HG03025 (cell line): ENCODE data around the gene CA14.
"Not testable (repeated sequence)": the region's sequence is repeated elsewhere in the genome, so short reads cannot be mapped to it uniquely, and the experiment has no call there.

Source experiments
- ATAC-seq: cut with Tn5 transposase; IDR thresholded peaks from one replicate; pipeline ENCODE4 v1.9.1; 2021; ENCODE audit warnings: mild to moderate bottlenecking, moderate library complexity; ENCODE audit not compliant: unreplicated experiment, low FRiP score

CA14 gene

DNA sequence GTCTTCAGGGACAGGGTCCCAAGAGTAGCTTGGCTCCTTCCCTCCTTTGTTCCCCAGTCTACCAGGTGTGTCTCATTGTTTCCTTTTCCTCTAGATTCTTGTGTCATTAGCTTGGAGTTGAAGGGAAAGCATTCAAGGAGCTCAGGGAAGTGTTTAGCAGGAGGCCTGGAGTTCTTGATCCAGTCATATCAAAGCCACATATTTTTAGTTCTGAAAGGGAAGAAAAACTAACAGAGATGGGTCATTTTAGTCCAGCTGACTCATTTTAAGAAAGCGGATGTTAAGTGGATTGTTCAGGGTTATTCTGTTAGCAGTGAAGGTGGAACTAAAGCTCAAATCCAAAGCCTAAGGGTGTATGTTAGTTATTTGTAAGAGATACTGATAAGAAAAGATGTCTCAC lies 15.7 kb downstream of the CA14 start:
- no peak for ATAC-seq

DNA sequence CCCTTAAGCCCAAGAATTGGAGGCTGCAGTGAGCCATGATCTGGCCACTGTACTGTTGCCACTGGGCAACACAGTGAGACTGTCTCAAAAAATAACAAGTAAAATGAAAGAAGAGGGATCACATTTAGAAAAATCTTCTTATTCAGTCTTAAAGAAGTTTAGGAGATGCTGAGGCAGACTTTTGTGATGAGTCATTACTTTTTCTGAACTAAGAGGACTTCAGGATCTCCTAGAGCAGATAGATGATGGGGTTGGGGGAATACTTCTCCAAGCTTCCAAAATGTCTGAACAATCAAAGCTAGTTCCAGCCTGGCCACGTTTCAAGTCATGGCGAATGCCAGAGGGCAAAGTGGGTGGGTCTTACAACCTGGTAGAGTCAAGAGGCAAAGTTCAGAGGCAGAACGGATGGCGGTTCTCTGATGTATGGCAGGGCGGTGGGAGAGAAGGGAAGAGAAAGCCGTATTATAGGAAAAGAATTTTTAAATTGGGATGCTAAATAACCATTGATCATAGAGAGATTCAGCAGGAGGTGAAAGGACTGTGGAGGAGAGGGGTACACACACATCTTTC lies 22.6 kb downstream of the CA14 start:
- no peak for ATAC-seq

DNA sequence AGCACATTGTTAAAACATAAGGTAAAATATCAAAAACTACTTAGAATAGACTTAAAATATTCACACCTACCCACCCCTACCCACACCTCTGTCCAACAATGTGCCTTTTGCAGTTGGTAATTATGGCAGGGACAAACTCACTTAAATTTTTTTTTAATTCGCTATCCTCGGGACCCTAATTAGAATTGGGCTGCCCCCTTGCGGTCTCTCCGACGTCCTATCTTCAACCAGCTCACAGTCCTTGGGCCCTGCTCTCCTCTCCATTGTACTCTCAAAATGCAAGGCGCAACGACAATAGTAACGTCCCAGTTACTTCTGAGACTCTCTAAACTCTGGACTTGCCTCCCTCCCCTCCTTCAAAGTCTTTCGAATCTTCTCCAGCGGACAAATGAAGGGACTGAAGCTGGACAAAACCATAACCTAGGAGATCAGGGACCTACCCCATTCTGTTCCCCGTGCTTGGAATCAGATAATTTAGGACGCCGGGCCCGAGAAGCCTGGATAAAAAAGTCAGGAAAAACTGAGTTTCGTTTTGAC lies 23.7 kb downstream of the CA14 start:
- no peak for ATAC-seq

DNA sequence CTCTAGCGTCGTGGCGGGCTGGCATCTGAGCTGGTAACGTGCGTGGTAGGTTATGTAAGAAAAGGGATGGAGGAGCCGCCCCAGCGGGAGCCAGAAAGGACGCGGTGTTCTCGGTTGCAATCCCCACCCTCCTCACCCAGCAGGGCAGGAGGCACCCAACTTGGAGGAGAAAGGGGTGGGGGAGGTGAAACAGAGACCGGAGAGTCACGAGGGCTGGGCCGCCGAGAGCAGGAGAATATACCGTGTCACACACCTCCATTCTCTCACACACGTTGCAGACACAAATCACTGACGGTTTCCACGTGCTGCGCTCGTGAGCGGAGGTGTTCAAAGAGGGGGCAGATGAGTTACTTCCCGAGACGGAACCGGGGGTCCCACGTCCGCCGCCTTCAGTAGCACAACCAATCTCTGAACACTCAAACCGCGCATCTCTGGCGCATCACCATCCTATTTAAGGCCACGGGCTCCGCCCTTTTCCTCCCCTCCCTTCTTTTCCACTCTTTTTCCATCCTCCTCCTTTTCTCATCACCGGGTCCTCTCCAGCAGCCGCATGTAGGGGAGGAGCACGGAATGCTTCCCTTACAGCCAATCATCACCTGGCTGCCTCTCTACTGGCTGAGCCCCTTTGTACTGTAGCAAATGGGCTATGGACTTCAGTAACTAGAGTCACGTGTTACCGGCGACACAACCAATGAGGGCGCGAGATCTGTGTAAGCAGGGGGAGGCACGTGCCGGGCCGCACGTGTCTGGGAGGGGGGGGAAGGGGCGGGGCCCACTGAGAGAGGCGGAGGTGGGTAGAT lies 24.4 kb downstream of the CA14 start, which contains the start of gene CIART:
CIART (plus strand) TSS at position 797 of the 800 bp plus-strand sequence. CDS start 714 bp downstream, outside the sequence.
- ATAC-seq: no peak

DNA sequence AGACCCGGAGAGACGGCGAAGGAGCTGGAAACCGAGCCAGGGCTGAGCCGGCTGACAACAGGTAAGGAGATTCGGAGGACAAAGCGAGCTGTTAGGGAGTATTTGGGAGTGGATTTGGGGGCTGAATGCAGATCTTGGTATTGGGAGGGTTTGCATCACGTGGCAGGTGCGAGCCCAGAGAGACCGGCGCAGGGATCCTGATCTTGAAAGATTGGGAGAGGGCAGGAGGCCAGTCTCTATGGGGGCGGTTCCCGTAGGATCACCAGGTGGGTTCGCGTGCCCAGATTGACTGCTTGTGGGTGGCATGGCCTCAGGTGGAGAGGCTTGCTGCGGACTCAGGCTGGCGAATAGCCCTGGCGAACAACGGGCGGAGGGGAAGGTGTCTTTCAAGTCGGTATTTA lies 25.0 kb downstream of the CA14 start:
- no peak for ATAC-seq

DNA sequence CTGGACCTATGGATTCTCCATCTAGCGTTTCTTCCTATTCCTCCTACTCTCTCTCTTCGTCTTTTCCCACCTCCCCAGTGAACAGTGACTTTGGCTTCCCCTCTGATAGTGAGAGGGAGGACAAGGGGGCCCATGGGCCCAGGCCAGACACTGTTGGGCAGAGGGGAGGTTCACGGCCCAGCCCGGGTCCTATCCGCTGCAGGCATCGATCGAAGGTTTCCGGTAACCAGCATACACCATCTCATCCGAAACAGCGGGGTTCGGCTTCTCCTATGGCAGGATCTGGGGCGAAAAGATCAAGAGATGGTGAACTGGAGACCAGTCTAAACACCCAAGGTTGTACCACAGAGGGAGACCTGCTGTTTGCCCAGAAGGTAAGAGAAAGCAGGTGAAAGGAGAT lies 25.7 kb downstream of the CA14 start:
- ATAC-seq: no peak

DNA sequence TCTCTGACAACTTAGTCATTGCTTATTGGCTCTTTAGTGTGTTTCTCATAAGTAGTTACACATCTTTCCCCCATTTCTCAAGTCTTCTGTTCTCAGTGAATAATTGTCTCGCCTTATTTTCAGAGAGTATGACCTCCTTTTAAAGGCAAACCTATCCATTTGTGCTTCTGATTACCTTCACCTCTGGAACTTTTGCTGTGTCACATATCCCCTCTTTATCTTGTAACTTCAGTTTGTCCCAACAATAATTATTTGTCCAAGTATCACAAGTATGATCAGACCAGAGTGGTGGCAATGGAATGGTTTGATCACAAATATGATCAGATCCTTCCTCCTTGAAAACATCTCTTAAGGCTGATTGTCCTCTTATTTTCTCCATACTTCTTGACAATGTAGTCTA lies 30.8 kb downstream of the CA14 start:
- ATAC-seq: no peak

DNA sequence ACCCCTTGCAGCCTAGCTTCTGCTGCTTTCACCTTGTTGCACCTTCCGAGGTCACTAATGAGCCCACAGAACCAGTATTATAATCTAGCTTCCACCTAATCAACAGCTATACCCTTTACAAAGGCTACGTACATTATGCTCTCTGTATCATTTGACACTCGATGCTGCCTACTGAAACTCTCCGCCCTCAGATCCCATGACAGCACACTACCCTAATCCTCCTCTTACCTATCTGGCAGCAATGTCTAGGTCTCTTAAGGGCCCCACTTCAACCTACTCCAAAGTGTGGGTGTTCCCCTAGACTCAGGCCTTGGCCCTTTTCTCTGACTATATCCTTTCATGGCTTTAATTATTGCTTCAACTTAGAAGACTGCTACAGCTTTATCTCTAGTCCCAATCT lies 31.2 kb downstream of the CA14 start:
- no peak for ATAC-seq

DNA sequence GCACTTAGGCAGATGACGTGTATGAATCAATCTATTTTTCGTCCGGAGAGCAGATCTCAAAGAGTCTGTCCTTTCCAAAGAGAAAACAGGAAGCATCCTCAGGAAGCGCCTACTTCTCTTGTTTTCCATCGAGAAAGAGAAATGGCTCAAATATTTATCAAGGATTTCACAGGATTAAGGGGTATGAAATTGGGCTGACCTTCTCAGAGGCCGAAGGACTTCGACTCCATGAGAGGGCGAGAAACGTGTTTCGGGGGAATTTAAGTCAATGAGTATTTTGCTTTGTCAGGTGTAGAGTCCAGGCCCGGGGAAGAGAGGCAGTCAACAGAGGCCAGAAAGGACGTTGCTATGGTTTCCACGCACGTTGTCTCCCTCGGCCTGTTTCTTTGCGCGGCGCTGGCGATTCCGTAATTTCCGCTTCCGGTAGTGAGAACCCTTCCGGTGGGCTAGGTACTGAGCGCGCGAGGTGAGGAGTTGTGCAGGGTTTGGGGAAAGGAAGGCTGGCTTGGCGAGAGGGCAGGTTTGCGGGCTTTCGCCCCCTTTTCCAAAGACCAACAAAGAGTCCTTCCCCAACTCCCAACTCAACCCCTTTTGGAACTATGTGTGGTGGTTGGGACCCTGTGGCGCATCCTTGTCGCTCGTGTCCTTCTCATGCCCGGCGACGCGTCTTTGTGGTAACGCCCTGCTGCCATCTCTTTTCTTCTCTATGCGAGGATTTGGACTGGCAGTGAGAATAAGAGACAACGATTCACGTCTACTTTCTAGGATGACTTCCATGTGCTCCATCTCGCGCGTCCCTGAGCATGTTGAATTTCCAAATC lies 36.1 kb downstream of the CA14 start, which contains the start of gene MRPS21:
MRPS21 (plus strand) TSS at position 429 of the 821 bp plus-strand sequence. CDS start 506 bp downstream, outside the sequence.
- ATAC-seq: peak; percentile 71

DNA sequence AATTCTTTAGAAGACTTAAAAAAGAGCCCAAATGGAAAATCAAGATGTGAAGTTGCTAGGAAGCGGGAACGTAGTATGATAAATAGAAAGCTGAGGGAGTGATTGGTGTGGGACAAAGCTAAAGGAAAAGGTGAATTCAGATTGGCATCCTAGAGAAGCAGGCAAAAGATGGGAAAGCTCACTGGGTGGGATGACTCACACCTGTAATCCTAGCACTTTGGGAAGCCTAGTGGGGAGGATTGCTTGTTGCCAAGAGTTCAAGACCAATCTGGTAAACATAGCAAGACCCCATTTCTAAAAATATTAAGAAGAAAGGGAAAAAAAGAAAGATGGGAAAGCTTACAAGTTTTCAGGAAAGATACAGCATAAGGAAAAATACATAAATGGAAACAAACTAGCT lies 37.9 kb downstream of the CA14 start:
- ATAC-seq: no peak

DNA sequence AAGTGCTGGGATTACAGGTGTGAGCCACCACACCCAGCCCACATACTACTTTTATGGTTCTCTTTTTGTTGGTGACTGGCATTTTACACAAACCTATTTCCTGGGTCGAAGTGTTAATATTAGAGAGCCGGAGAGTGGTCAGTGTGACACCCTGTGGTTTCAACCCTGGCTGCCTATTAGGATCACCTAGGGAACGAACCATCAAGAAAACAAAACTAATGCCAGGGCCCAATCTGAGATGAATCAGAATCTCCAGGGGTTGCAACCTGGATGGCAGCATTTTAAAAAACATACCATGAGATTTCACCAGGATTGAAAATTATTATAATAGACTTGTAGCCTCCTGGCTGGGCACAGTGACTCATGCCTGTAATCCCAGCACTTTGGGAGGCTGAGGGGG lies 42.1 kb downstream of the CA14 start:
- no peak for ATAC-seq

DNA sequence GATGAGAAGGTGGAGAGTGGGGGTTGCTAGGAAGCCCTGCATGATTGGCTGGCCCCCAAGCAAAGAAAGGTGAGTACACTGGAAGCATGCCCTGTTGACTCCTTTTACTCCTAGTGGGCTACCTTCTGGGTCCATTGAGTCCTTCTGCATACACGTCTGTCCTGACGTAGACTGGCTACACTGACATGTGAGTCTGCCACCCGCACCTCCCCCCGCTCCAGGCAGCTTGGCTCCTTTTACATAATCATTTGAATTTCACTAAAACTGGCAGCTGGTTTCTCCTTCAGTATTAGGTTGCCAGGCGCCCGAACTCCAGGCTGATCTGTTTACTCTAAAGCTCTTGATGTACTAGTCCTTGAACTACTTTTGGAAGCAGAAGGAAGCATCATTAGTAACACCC lies 44.8 kb downstream of the CA14 start:
- no peak for ATAC-seq

DNA sequence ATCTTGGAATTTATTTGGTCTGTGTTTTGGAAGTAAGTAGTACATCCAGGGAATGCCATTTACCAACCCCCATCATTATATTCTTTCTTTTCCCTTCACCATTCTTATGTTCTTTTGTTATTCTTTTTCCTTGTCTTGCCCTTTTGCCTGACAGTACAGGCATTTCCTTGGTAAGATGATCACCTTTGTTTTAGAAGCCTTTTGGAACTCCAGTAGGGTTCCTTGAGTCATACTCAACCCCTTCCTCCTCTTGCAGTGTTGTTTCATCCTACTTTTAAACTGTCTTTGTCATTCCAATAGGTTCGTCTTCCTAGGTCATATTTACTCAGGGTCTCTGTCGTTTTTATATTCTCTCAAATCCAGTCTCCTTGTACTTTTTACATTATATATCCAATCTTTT lies 45.3 kb downstream of the CA14 start:
- ATAC-seq: no peak

DNA sequence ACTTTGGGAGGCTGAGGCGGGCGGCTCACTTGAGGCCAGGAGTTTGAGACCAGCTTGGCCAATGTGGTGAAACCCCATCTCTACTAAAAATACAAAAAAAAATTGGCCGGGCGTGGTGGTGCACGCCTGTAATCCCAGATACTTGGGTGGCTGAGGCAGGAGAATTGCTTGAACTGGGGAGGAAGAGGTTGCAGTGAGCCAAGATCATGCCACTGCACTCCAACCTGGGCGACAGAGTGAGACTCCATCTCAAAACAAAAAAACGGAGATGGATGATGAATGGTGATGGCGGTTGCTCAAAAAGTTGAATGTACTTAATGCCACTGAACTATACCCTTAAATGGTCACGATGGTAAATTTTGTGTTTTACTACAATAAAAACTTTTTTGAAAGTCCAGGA lies 51.0 kb downstream of the CA14 start:
- not testable (repeated sequence) for ATAC-seq

DNA sequence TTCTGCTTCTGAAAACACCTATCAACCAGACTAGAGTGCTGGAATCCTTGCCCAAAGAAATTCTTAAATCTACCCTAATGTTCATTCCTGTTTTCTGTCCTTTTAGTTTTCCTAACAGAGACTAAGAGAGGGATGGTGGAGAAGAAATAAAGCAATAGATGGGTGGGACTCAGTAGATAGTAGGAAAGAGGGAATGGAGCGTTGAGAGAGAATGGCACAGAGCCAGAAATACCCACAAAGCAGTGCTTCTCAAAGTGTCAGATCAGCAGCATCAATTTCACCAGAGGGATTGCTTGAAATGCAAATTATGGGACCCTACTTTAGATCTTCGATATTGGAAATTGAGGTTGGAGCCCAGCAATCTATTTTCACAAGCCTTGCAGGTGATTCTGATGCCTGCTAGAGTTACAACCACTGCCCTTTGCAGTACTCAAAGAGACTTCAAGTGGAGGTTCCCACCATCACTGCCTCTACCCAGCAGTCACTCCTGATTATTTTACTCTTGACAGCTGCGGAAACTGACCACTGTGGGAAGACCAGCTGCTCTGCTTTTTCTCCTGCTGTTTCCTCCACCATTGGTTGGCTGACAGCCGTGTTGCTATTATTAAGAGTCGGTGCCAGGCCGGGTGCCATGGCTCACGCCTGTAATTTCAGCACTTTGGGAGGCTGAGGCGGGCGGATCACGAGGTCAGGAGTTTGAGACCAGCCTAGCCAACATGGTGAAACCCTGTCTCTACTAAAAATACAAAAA lies 52.4 kb downstream of the CA14 start:
- ATAC-seq: no peak

DNA sequence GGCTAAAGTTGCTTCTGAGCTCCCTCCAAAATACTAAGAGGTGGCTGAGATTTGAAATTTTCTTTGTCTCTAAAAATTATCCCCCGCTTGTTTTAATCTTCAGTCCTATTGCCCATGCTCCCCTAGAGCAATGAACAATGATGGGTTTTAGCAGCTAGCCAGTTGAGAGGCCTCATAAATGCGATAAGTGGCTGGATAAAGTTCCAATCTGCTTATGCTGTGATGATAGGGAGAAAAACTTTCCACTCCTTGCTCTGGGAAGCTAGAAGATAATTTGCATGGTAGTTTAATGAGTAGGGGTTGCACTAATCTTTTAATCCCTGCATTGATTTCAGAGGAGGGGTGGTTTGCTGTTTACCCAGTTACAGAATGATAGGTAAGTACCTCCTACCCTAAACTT lies 54.2 kb downstream of the CA14 start:
- no peak for ATAC-seq
